Loucy (cell line): Measurements from ENCODE around the gene NCKAP5.

Source experiments
- H2AFZ ChIP-seq: fragments of 200-600 bp; sonication (generic); 2 replicates; pipeline ENCODE4 v1.6.0; 2016; ENCODE audit warnings: antibody characterized with exemption, mild to moderate bottlenecking, low read length, moderate library complexity
- H3F3A ChIP-seq: fragments of 200-600 bp; 2 replicates; pipeline ENCODE4 v1.6.0; 2016; ENCODE audit warnings: antibody characterized with exemption, low read depth, mild to moderate bottlenecking
- H3K27me3 ChIP-seq: fragments of 200-600 bp; sonication (generic); 2 replicates; pipeline ENCODE4 v1.6.1; 2014; ENCODE audit warnings: low read length, mild to moderate bottlenecking; ENCODE audit not compliant: insufficient read depth, poor library complexity, severe bottlenecking
- H3K36me3 ChIP-seq: fragments of 200-600 bp; sonication (generic); 2 replicates; pipeline ENCODE4 v1.6.1; 2016; ENCODE audit warnings: low read length; ENCODE audit not compliant: insufficient read depth
- H3K4me1 ChIP-seq: fragments of 200-600 bp; sonication (generic); 2 replicates; pipeline ENCODE4 v1.5.1; 2014; ENCODE audit warnings: low read length, mild to moderate bottlenecking; ENCODE audit not compliant: insufficient read depth, poor library complexity, severe bottlenecking
- H3K4me2 ChIP-seq: fragments of 200-600 bp; sonication (generic); 2 replicates; pipeline ENCODE4 v1.6.0; 2014; ENCODE audit warnings: antibody characterized with exemption, low read length, low read depth, mild to moderate bottlenecking; ENCODE audit not compliant: poor library complexity, severe bottlenecking
- H3K4me3 ChIP-seq: fragments of 200-600 bp; sonication (generic); 2 replicates; pipeline ENCODE4 v1.5.1; 2014; ENCODE audit warnings: low read length, mild to moderate bottlenecking, mixed read lengths; ENCODE audit not compliant: poor library complexity, severe bottlenecking
- H3K79me2 ChIP-seq: fragments of 200-600 bp; sonication (generic); 2 replicates; pipeline ENCODE4 v1.6.1; 2014; ENCODE audit warnings: low read length; ENCODE audit not compliant: insufficient read depth
- H3K9ac ChIP-seq: fragments of 200-600 bp; sonication (generic); 2 replicates; pipeline ENCODE4 v1.6.0; 2014; ENCODE audit warnings: mild to moderate bottlenecking, low read depth, low read length, moderate library complexity; ENCODE audit not compliant: poor library complexity, severe bottlenecking
- H3K9me2 ChIP-seq: fragments of 200-600 bp; sonication (generic); replicated peaks from 2 replicates; pipeline ENCODE4 v1.6.1; 2016; ENCODE audit warnings: low read depth, low read length, mixed read lengths
- H3K9me3 ChIP-seq: fragments of 200-600 bp; sonication (generic); 2 replicates; pipeline ENCODE4 v1.6.1; 2014; ENCODE audit warnings: mild to moderate bottlenecking, antibody characterized with exemption, low read length, low read depth; ENCODE audit not compliant: insufficient read depth
- H4K20me1 ChIP-seq: fragments of 200-600 bp; sonication (generic); 2 replicates; pipeline ENCODE4 v1.6.0; 2014; ENCODE audit warnings: antibody characterized with exemption, low read length, mild to moderate bottlenecking; ENCODE audit not compliant: insufficient read depth, poor library complexity, severe bottlenecking
- EZH2phosphoT487 ChIP-seq: fragments of 200-600 bp; IDR thresholded peaks from 2 replicates; pipeline ENCODE4 v1.6.1; 2018; ENCODE audit warnings: antibody characterized with exemption, mild to moderate bottlenecking, moderate library complexity, borderline replicate concordance
- TF ChIP-seq, protein P1 (sequence below): fragments of 200-600 bp; sonication (generic); conservative IDR thresholded peaks from 2 replicates; pipeline ENCODE4 v1.5.1; 2014; ENCODE audit warnings: mild to moderate bottlenecking, antibody characterized with exemption, low read length

NCKAP5 gene

DNA sequence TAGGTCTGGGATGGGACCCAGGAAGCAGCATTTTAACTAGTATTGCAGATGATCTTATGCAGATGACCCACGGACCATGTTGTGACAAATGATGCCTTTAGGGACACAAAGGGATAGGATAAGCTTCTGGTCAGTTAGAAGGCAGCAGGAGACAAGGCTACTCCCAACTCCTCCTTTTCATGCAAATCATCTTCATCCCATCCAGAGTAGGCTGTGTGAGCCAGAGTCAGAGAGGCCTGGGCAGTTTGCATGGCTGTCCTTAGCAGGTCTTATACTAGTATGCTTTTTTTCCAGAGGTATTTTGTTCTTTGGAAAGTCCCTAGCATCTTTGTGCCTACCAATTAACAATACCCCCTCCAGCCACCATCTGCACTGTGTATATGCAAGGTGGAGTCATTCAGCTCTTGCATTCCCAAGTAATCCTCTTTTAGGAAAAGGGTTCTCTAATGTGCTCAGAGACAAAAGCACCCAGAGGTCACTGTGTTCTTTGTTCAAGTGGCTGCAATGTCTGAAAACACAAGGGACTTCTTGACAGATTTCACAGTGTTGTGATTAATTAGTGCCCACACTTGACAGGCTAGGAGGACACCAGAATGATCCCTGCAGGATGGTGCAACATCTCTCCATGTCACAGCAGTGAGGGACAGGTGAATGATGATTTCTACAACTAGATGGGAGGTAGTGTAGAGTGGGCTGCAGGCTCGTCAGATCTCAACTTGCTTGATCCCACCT, 225.8 kb downstream of the NCKAP5 start:
- Histone ChIP-seq H3K79me2 (no peaks in the 10 kb centered on the region), H3K9me2 (no peaks in the 10 kb centered on the region), H4K20me1 (no peaks in the 10 kb centered on the region), H3K36me3 (no peaks in the 10 kb centered on the region), H3K4me2 (no peak overlapping the region), H2AFZ (no peak overlapping the region), H3K9ac (no peak overlapping the region), H3K4me3 (no peak overlapping the region), H3K27me3 (no peaks in the 10 kb centered on the region), H3K9me3 (no peaks in the 10 kb centered on the region), H3K4me1 (no peaks in the 10 kb centered on the region), H3F3A (no peaks in the 10 kb centered on the region)
- no peak for TF ChIP-seq EZH2phosphoT487
- TF ChIP-seq, protein P1, sequence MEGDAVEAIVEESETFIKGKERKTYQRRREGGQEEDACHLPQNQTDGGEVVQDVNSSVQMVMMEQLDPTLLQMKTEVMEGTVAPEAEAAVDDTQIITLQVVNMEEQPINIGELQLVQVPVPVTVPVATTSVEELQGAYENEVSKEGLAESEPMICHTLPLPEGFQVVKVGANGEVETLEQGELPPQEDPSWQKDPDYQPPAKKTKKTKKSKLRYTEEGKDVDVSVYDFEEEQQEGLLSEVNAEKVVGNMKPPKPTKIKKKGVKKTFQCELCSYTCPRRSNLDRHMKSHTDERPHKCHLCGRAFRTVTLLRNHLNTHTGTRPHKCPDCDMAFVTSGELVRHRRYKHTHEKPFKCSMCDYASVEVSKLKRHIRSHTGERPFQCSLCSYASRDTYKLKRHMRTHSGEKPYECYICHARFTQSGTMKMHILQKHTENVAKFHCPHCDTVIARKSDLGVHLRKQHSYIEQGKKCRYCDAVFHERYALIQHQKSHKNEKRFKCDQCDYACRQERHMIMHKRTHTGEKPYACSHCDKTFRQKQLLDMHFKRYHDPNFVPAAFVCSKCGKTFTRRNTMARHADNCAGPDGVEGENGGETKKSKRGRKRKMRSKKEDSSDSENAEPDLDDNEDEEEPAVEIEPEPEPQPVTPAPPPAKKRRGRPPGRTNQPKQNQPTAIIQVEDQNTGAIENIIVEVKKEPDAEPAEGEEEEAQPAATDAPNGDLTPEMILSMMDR, result no peak

DNA sequence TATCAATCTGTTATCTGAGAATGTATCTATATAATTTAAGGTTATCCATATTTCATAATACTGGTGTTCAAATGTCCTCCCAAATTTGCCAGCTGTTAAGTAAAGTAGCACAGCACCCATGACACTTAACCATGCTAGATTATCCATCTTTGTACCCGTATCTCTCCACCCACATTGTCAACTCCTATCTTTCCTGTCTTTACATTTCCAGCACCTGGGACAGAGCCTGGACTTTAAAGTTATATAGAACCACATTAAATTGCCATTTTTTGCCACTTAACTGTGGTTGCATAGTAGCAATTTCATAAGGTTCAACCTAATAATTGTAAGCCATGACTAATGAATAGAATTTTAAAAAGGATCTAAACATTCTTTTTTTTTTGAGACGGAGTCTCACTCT, 226.7 kb downstream of the NCKAP5 start:
- H3F3A ChIP-seq, result no peaks in the 10 kb centered on the region
- H3K9me2 ChIP-seq, result no peaks in the 10 kb centered on the region
- H3K4me2 ChIP-seq, result no peak overlapping the region
- TF ChIP-seq EZH2phosphoT487, result no peak
- TF ChIP-seq, protein P1, result no peak
- no peaks in the 10 kb centered on the region for H3K36me3 ChIP-seq
- no peaks in the 10 kb centered on the region for H3K4me1 ChIP-seq
- H3K4me3 ChIP-seq, result no peak overlapping the region
- H3K9me3 ChIP-seq, result no peaks in the 10 kb centered on the region
- no peak overlapping the region for H2AFZ ChIP-seq
- no peaks in the 10 kb centered on the region for H4K20me1 ChIP-seq
- no peak overlapping the region for H3K9ac ChIP-seq
- H3K79me2 ChIP-seq, result no peaks in the 10 kb centered on the region
- no peaks in the 10 kb centered on the region for H3K27me3 ChIP-seq

DNA sequence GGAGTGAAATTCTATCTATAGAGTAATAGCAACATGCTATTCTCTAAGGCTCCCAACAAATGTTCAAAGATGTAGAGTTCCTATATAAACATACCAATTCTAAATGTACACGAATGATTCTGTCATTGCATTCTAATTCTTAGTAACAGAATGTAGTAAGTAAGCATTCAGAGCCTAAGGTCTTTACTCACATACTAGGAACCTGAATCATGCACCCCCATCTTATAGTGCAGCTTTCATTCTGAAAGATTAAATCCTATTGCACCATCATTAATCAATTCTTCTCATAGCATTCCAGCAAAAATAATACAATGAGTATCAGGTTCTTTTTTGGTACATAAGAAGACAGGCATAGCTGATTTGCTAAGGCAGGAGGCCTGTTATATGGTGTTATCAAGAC, 230.0 kb downstream of the NCKAP5 start:
- Histone ChIP-seq H3K79me2 (no peaks in the 10 kb centered on the region), H3K27me3 (no peaks in the 10 kb centered on the region), H3K4me3 (no peak overlapping the region), H3K4me1 (no peaks in the 10 kb centered on the region), H3F3A (no peaks in the 10 kb centered on the region), H4K20me1 (no peaks in the 10 kb centered on the region), H3K9me2 (no peaks in the 10 kb centered on the region), H2AFZ (no peak overlapping the region), H3K36me3 (no peaks in the 10 kb centered on the region), H3K9me3 (no peaks in the 10 kb centered on the region), H3K9ac (no peak overlapping the region), H3K4me2 (no peak overlapping the region)
- TF ChIP-seq, protein P1, result no peak
- TF ChIP-seq EZH2phosphoT487, result no peak
